GM18858 (cell line): Measurements from ENCODE around the gene DCAKD.

Experiments used
- ATAC-seq: cut with Tn5 transposase; IDR thresholded peaks from one replicate; pipeline ENCODE4 v1.9.1; 2021; ENCODE audit not compliant: unreplicated experiment

Gene DCAKD

GRCh38 chr17:45005700-45006099 lies 45.7 kb downstream of the DCAKD start:
- ATAC-seq = no peak

GRCh38 chr17:45004388-45004787 lies 47.0 kb downstream of the DCAKD start:
- no peak for ATAC-seq

GRCh38 chr17:45003877-45004276 lies 47.6 kb downstream of the DCAKD start:
- ATAC-seq = no peak

DNA sequence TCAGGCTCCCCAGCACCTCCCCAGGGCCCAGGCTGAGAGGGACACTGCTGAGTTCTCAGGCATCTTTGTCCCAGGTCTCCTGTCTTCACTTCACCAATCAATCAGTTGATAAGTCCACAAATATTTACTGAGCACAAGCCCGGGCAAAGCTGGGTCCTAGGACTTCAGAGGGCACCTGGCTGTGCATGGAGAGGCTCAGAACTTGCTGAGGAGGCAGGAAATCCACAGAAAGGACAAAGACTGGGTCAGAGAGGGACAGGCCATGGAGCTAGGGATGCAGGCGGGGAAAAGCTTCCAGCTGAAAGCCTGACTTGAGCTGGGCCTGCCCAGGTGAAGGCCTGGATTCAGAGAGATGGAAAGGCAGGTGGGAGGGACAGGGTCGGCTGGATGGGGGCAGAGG lies 50.1 kb downstream of the DCAKD start:
- no peak for ATAC-seq

GRCh38 chr17:44999433-44999832 lies 52.0 kb downstream of the DCAKD start:
- no peak for ATAC-seq

DNA sequence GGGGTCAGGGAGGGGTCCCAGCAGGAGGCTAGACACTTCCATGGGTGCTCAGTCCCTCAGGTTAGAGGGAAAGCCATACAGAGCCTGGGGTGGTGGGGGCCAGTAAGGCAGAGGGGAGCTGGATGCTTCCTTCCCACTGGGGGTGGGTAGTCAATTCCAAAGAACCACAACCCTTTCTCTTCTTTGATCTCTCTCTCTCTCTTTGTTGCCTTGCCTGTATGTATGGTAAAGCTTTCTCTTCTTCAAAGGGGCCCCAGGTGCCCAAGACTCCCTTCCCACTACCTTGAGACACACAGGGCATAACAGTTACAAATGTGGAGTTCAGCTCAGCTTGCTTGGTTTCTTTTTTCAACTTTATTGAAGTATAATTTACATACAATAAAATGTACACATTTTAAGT lies 52.8 kb downstream of the DCAKD start:
- ATAC-seq = no peak

DNA sequence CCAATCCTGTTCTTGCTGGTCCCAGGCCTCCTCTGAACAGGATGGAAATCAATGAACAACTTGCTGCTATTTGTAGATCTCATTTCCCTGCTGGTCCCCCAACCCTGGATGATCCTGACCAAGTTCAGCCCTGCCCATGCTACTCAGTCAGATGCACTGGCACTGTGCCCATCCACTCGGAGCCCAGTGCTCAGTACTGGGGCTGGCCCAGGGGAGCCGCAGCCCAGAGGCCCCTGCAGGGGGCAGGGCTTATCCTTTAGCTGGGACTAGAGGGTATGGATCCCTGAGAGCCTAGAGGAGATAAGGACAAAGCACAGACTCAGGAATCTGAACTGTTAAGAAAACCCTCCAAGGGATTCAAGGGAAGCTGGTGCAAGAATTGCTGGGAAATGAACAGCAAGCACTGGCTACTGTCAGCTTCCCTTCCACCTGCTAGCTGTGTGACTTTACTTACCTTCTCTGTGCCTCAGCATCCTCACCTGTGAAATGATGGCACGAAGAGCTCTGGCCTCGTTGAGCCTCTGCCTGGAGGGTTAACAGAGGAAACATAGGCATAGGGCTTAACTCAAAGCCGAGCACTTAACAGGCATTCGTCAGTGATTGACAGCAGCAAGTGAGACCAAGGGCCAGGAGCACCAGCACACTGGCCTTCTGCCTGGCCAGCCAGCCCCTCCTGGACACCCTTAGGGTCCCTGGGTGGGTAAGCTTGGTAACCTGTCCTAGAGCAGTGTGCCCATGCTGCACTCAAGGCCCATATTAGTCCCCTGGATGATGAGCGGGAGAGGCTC lies 53.5 kb downstream of the DCAKD start:
- no peak for ATAC-seq

GRCh38 chr17:44996304-44996703 lies 55.1 kb downstream of the DCAKD start:
- no peak for ATAC-seq

DNA sequence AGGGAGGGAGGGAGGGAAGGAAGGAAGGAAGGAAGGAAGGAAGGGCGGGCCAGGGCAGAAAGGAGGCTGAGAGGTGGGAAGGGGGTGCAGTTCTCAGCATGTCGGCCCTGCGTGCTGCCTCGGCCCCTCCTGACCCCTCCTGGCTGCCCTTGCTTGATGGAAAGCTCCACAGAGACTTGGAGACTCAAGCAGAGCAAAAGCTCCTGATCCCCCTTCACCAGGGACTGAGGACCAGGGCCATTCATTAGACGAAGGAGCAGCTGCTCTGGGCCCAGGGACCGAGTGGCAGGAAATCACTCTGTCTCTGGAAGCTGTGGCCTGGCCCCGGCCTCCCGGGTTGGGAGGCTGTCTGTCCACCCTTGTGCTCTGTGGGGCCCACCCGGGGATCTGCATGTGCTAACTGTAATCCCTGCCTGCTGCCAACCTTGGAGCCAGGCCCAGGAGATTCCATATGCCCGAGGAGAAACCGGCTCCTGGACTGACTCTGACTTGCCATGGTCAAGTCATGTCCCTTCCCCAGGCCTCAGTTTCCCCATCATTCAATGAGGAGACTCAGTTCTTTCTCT lies 55.9 kb downstream of the DCAKD start:
- ATAC-seq = no peak

- no peak for ATAC-seq
Measured at GRCh38 chr17:44992242-44992939, 59.0 kb downstream of the DCAKD start.

DNA sequence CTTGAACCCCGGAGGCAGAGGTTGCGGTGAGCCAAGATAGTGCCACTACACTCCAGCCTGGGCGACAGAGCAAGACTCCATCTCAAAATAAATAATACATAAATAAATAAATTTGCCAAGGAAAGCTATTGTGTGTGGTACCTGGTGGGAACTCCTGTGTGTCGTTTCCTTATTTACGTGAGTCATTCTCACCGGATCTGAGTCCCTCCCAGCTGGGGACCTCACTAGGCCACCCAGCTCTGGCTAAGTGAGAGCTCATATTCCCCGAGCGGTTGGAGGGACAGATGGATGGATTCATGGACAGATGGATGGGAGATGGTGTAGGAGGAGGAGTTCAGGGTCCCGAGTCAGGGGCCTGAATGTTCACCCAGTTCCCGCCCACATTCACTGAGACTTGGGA lies 60.4 kb downstream of the DCAKD start:
- ATAC-seq = no peak

- no peak for ATAC-seq
Measured at GRCh38 chr17:44989552-44990138, 61.8 kb downstream of the DCAKD start.

DNA sequence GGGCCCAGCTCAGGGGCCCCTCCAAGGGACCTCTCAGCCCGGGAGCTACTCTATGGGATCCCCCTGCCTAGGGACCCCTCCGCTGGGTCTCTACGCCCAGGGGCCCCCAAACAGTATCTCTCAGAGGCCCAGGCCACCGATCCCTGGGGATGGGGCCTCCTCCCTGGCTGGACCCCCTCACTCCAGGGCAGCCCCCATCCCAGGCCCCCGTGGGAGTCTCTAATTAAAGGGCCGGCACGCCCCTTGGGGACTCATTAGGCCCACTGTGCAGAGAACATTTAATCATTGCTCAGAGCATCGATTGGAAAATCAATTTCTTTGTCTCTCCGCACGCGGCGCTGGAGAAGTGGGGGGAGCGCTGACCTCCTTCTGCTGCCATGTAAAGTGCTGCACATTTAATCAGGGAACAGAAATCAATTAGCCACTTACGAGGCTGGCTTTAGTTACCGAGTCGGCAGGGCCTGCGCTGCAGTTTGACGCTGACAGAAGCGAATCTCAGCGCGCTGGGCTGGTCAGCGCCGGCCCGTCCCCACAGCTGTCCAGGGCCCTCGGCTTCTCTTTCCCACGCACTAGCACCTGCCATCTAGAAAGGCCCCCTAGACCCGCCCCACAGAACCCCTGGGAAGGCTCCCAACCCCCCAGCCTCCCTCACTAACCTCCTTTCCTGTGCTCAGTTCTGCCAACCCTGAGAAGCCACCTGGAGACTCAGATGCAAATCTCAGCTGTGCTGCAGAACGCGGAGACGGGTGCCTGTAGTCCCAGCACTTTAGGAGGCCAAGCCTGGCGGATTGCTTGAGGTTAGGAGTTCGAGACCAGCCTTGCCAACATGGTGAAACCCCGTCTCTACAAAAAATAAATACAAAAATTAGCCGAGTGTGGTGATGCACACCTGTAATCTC lies 63.1 kb downstream of the DCAKD start:
- no peak for ATAC-seq

- no peak for ATAC-seq
Measured at GRCh38 chr17:44983563-44983962, 67.9 kb downstream of the DCAKD start.

GRCh38 chr17:44982113-44982702 lies 69.2 kb downstream of the DCAKD start:
- ATAC-seq = no peak

GRCh38 chr17:44981221-44981968 lies 70.0 kb downstream of the DCAKD start:
- ATAC-seq = no peak

- no peak for ATAC-seq
Measured at GRCh38 chr17:44979426-44979995, 71.9 kb downstream of the DCAKD start.

DNA sequence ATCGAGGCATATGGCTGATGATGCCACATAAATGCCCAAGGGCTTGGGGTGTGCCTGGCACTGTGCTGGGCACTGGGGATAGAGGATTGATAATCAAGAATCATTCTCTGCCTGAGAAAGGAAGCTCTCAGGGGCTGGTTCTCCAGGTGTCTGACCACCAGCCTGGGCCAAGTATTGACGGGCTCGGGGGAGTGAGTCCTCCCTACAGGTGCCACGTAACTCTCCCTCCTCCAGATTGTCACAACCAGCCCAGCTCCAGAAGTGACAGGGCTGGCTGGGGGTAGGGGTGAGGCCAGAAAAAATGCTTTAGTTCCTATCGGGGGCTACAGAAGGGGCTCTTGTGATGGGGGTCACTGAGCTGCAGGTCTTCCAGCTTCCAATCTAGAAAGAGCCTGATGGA lies 72.6 kb downstream of the DCAKD start:
- no peak for ATAC-seq

GRCh38 chr17:44977814-44978550 lies 73.5 kb downstream of the DCAKD start:
- ATAC-seq = no peak
